ENCODE results near the gene PIK3R1.

PIK3R1 gene

DNA sequence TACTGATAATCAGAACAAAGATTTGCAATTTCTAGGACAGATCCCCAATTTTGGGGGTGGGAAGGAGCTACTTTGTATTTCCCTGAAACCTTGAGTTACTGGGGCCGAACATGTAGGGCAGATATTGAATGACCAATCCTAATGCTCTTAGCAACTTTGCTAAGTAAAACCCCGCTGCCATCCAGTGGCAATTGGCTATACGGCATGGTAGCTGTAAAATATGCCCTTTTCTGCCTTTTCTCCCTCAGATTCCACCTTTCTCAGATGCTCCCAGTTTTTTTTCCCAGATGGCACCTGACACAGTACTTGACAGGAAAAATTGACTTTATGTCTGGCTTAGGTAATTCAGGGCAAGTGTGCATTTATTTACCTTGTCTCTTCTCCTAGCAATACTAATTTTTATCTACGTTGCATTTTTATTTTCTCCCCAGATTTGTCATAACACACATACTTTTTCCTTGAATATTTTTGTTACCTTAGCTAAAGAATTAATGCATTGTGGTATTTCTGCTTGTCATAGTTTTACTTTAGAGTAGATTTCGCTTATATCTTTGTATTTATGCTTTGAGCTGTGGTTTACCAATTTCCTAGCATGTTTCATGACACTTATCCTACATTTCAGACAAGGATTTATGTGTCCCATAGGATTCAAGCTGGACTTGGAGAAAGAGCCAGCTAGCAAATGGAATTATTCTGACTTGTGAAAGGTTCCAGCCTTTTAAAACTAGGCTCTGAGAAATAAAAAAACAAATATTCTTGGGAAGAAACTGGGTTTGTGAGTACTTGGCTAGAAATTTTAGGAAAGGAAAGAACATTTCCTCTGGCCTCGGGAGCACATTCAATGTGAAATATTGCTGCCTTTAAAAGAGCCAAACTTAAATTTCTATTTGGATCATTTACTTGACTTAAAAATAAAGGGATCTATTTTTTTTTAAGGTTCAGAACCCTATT is 37.4 kb downstream of the PIK3R1 start:
- DNase-seq (ENCODE audit: low read depth), result peak; percentile 30

DNA sequence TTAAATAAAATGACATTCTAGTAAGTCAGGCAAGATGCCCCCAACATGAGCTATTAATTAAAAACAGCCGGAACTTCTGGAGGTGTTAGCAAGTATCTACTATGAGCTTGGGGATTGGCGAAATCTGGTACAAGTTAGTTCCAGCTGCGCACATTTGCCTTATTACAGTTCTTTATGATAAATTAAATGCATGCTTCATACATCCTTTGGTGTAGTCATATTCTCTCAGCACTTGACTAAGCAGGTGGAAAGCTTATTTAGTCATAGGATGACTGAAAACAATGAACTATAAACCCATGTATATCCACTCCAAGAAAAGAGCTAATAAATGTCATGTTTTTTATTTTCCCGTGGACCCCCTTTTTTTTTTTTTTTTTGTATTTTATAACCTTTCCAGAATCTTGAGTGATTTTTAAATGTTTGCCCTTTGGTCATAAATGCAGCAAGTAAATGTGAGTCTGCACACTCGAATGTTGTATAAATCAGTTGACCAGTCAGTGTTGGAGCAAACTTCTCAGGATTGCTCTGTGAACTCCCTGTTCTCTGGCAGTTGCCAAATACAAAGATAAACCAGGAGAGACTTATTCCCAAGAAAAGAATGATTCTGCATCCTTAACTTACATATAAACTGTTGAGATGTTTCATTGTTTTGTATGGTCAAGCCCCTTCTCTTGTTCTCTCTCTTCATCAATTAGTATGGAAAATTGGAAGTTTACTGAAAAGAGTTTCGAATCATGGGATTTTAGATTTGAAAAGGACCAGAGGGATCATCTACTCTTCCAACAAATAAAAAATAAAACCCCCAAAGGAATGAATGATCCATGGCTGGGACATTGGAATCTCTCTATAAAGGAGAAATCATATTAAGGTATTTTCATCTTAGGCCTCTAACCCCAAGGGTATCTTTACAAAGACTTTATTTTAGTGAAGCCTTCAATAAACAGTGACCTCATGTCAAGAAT is 38.3 kb downstream of the PIK3R1 start:
- DNase-seq (ENCODE audit: low read depth), result no peak

DNA sequence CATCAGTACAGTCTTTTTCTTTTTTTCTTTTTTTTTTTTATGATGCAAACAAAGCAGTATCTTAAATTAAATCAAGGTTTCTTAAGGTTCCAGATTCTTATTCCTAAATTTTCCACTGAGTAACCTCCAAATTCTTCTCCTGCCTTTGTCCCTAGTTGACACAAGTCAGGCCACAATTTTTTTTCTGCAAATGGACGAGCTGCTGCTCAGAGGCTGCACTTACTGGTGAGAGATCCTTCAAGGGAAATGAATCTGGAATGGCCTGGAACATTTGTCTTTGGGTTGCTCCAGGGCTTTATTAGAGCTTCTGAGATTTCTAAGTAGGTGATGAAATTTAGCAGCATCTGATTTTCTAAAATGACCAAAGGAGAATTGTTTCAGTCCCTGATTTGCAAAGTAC is 39.3 kb downstream of the PIK3R1 start:
- no peak for DNase-seq (ENCODE audit: low read depth)

DNA sequence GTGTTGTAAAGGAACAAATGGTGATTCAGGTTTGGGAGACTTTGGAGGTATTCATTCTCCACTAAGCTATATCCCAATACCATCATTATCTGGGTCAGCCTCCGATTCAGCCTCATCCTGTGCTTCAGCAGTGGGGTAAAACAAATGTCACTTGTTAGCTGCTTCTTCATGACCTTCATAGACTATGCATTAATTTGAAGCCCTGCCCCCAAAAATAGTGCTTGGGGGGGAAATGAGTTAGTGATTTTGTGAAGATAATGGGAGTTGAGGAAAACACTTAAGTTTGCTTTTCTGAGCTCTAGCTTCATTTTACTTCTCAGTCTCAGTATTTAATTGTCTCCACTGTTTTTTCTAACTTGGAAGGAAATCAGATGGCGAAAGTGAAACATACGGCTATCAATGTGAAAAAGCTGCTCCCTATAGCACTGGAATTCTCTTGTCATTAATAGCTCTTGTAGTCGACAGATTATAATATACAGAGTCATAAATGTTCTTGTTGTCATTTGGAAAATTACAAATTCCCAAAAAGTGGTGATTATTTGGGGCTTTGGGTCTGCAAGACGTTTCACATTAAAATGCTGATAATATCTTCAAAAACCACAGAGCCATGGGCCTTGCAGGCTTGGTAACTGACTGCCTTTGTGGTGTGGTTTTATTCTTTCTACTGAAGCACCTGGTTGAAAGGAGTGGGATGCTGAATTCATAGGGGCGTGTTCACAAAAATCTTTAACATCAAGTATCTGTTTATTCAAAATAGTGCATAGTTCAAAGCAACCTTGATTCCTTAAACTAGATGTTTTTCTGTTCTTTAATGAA is 40.0 kb downstream of the PIK3R1 start:
- no peak for DNase-seq (ENCODE audit: low read depth)

DNA sequence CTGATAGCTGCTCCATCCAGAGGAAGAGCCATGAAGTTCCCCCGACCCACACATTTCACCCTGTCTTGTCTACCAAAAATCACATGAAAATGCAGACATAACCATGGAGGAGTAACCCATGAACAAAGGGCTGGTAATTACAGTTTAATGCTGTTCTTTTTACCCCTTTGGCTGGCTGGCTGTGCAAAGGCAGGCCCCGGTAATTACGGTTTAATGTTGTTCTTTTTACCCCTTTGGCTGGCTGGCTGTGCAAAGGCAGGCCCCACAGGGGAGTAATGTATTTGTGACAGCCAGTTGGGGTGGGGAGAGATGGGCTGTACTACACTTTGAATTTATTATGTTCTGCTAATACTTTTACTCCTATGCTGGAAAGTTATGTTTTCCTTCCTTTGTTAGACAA is 41.7 kb downstream of the PIK3R1 start:
- DNase-seq (ENCODE audit: low read depth), result no peak

DNA sequence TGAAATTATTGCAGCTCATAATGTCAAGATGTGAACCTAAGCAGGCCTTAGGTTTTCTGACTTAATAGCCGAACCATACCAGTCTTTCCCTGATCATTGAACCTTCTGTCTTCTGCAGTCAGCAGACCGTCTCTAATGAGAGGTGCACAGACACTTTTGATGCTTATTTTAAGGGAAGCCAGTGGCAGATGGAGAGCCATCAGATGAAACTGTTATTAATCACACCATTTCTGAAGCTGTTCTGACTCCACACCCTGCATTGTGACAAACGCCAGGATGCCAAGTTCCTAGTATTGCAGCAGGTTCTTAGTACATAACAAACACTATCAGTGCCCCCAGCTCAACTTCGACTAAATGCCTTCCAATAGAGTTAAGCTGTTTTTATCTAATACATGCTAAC is 43.0 kb downstream of the PIK3R1 start:
- DNase-seq (ENCODE audit: low read depth), result no peak

DNA sequence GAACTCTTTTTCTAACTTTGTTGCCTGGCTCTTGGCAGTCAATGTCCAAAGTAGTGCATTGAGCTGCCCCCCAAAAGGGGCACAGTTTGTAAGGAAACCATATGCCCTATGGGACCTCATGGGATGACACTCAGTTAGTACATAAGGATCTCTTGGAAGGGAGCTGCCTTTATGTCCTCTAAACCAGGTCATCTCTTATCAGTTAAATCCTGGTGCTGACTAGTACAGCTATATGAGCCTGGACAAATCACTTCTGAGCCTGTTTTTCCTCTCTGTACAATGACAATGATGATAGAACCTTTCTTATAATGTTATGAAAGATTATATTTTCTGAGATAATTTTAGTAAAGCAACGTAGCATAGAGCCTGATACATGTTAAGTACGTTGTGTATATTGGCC is 44.1 kb downstream of the PIK3R1 start:
- DNase-seq (ENCODE audit: low read depth), result no peak

DNA sequence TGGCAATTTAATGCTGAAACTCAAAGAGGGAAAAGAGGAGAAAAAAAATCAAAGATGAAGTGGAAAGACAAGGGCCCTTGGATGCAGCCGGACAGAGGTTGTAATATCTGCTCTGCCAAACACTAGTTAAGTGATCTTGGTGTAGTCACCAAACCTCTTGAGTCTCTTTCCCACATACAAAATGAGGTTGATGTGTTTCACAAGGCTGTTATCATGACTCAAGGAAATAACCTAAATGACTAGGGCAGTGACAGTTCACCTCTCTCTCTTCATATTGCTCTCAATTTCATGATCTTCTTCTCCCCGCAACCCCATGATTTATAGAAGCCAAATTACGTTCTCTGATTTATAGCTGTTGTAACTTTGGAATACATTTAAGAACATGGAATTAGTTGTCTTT is 44.9 kb downstream of the PIK3R1 start:
- DNase-seq (ENCODE audit: low read depth), result no peak

DNA sequence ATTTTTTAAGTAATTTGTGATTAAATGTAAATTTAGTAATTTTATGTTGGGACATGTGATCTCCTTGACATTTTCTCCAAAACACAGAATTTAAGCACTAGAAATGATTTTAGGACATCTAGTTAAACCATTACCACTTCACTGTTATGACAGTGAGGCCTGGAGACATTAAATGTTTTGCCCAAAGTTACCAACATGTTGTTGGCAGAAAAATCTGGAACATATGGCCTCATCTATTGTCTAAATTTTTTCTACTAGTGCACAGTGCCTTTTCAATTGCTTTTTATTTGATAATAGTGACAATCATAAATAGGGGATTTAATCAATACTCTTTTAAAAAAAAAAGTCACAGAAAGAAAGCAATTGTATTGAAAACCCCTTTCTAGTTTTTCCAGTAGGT is 45.6 kb downstream of the PIK3R1 start:
- DNase-seq (ENCODE audit: low read depth), result no peak

DNA sequence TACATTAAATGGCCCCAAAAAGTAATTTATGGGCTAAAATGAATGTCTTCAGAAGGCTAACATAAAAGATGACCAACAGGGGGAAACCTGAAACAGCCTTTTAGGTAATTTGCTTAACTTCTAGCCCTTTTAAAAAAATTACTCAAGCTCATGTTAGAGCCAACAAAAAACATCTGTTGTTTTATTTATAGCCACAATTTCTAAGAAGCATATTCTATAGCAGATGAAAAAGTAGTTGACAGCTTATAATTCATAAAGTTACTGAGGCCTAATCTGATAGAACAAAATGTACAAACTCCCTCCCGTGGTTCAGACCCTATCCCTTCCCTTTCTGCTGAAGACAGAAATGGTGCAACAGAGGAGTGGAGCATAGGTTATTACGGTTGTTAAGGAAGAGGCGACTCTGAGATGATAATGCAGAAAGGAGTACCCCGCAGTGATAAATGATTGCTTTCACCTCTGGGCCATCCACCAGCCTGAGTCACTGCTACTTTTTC is 46.1 kb downstream of the PIK3R1 start:
- DNase-seq (ENCODE audit: low read depth), result no peak

DNA sequence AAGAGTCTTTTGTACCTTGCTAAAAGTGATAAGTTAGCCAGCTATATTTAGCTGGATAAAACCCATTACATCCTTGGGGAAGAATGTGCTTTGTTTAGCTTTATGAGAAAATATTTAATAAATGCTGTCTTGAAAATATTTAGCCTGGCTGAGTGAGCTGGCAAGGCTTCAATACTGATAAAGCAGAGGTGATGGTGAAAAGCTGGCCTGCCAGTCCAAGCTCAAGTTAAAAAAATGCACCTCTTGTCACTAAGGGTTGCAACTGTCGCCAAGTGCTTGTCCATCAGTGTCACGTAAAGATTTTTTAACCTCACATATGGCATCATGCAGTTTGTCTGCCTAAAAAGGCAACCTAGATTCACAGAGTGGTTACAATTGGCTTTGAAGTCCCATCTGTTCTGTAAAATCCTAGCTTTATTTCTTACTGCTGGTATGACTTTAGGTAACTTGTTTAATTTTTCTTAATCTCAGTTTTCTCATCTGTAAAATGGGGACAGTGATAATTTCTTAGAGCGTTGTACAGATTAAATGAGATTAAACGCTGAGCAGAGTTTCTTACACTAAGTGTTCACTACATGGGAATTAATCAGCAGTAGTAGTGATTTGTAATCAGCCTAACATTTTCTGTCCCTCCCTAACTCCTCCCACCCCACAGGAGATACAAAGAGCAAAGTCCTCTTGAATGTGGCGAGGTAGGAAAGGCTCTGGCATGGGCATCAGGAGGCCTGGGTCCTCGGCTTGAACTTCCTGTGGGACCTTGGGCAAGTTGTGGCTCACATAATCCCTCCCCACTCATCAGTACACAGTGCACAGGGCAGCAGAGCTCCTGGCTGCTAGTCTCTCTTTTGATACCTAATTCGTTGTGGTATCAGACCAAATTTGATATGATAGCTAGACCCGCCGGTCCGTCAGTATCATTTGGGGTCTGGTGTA is 48.7 kb downstream of the PIK3R1 start:
- DNase-seq (ENCODE audit: low read depth), result no peak

DNA sequence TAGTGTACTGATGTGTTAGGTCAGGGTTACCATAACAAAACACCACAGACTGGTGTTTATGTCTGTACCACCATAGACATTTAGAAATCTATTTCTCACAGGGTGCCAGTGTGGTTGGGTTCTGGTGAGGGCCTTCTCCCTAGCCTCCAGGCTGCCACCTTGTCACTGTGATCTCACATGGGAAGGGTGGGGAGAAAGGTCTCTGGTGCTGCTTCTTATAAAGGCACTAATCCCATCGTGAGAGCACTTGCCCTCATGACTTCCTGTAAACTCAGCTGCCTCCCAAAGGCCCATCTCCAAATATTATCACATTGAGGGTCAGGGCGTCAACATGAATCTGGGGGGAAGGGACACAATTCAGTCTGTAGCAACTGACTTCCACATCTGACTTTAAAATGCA is 49.8 kb downstream of the PIK3R1 start:
- DNase-seq (ENCODE audit: low read depth), result no peak

DNA sequence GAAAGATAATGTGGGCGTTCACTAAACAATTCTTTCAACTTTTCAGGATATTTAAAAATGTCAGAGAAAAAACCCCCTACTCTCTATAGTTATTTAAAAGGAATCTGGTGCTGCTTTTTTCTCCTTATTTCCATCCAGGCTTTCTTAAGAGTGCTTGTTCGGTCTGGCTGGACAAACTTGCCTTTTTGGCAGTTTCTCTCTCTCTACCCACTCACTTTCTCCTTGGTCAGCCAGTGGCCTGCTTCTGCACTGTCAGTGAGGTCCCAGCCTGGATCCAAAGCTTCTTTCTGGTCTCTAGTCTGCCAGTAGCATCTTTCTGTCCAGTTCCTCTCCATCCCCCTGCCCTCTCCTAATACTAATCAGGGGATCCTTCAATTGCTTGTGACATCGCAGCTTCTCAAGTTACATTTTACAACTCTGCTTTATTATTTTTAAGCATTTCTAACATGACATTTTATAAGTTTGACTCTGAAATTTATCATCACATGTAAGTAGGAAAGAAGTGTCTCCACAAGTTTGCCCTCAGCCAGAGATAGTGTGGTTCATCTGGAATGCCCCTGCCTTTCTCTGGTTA is 50.4 kb downstream of the PIK3R1 start:
- DNase-seq (ENCODE audit: low read depth), result no peak

DNA sequence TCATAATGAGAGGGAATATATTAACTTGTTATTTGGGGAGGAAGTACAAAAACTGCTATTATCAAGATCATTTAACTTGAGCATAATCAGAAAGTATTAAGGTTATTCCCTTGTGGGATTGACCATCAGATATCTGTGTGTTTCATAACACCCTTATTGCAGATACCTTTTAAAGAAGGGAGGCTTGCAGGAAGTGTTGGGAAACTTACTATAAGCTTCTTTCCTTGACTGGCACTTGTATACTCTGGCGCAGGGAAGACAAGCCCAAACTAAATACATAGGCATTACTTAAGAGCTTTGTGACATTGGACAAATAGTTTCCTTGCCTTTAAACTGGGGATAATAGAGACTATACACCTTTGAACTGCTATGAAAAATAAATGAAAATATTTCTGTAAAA is 50.9 kb downstream of the PIK3R1 start:
- no peak for DNase-seq (ENCODE audit: low read depth)

DNA sequence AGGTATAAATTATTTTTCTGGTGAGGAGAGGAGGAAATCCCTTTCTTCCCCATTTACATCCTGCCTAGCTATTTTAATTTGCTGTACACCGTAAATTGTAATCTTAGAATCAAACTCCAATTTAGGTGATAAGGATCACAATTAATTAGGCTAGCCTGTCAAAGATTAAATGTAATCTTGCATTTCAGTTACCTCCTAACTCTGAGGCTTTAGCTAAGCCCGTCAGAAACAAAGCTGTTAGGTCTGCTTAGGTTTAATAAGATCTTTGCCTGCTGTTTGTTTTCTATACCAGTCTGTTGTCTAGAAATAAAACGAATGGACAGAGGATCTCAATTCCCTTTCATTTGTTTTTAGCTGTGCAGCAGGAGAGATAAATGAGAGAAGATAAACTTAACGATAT is 51.5 kb downstream of the PIK3R1 start:
- DNase-seq (ENCODE audit: low read depth), result no peak

DNA sequence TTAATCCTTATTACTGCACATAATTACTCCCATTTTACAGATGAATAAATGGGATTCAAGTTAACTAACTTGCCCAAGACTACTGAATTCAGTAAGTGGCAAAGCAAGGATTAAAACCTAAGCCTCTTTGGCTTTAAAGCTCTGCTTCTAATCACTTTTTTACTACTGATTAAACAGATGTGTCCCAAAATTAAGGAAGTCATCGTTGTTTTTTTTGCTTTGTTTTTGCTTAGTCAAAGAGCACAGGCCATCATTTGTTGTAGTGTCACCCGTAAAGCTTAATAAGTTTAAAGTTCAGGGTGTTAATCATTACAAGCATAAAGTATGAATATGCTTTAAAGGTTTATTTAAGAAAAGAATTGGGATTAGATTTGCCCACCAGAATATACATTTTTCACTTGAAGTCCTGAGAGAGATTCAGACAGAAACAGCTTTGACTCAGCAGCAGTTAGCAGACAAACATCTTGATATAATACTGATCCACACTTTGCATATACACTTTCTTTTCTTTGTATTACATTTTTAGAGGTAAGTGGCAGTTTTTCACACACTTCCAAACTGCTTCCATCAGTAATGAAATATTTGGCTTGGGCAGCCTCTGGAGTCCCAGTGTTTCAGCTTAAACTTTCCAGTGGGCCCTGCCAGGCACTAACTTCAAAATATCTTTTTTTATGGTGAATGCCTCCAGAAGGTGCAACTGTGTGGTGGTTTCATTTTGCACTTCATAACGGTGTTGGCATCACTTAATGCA is 52.7 kb downstream of the PIK3R1 start:
- no peak for DNase-seq (ENCODE audit: low read depth)

DNA sequence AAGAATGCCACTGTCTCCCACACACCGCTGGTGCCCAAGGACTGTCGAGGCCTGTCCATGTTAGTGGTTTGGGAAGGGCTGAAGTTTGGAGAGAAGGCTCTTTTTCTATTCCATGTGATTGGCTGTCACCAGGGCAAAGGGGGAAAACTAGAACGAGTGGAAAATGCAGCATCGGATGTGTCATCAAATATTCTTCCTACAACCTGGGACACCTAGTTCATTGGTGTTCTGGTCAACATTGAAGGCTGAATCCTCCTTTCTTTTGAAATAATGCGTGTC is 53.2 kb downstream of the PIK3R1 start:
- DNase-seq (ENCODE audit: low read depth), result no peak

DNA sequence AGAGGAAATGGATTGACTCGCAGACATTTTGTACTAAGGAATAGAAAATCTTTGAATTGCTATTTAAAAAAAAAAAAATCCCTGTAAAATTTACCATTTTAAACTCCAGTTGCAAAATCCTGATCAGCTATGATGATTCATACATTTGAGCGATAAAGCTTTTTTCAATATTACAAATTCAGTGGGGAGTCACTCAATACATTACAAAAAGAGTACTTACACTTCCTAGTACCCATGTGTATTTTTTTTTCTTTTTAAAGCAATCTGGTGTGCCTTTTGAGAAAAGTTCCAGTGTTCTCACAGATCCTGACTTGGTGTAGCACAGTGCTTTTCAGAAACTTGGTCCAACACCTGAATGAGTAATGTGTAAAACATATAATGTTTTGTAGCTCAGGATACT is 54.3 kb downstream of the PIK3R1 start:
- no peak for DNase-seq (ENCODE audit: low read depth)

DNA sequence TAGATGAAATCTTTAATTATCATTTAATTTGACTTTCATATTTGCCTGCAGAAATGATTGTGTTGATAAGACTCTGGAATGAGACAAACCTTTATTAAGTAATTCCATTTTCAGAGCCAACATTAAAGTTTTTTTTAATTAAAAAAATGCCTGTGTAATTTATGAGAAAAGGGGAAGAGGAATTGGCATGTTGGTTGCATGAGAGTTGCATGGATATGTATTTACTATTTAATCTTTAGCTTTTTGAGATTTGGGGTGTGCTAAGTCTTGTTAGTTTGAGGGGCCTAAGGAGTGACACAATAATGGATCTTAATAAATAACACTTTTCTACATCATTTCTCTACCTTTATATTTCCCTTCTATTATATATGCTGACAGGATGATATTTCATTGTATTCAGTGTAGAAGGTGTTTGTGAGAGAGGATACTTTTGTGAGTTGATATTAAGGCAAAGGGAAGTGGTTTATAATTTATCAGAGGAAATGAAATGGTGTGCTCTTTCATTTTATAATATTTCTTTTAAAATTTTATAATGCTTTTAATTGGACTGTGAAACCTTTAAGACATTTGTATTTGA is 54.9 kb downstream of the PIK3R1 start:
- no peak for DNase-seq (ENCODE audit: low read depth)

DNA sequence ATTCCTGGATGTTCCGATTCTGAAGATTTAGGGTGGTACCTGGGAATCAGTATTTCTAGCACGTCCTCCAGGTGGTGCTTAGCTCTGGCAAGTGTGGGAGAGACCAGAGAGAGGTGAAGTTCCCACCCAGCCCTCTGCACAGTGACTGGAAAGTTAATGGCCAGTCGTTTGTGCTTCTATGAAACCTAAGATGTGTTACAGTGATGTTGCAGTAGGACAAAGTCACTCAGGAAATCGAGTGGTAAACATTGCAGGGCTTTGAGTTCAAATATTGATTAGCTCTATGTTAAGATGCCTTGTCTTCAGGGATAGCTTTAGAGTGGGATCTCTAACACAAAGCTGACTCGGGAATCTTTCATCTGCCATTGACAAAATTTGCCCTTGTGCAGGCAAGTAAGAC is 55.6 kb downstream of the PIK3R1 start:
- no peak for DNase-seq (ENCODE audit: low read depth)

Measured in activated T-cell treated with anti-CD3 and anti-CD28 coated beads for 24 hours (primary cell).